ENCODE results near the gene RHCE. TPM values are rescaled to one million over a fixed set of nuclear protein-coding genes. Genes with fewer than 3 reads are reported as not detected.
"Not testable (repeated sequence)": the region's sequence is repeated elsewhere in the genome, so short reads cannot be mapped to it uniquely, and the experiment has no call there.

The RHCE gene
- total RNA-seq, 1 donor from 2014 or later, result 0.14 TPM

DNA sequence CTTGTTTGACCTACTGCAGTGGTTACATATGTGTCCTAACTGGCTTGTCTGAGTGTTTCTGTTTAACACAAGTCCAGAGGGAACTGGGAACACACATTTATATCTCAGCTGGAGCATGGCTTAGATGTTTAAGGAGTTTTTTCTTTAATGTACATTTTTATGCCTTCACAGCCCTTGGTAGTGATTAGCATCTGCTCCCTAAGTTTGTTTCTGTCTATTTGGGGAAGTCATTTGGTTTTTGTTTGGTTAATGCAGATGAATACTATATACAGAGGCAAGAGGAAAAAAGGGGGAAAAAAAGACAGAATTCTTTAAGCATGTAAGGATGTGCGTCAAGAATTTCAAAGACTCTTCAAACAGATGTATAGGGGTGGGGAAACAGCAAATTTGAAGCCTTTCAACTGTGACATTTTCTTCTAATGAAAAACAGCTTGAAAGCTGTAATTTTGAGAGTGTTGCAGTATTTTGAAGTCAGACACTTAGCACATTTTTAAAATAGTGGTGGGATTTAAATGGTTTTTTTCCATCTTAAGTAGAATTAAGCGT lies 25.4 kb upstream of the RHCE start:
- intact Hi-C loops (cut with micrococcal nuclease), result loop anchor here (2.0 kb wide), 1 partner anchor 15 kb away; the partner anchor contains the start of gene MACO1
- Mint-ChIP-seq H3K27ac (no peak overlapping the region), H3K9me3 (no peaks in the 10 kb centered on the region), H3K4me3 (no peak overlapping the region), H3K4me1 (peaks cover 32% of the 10 kb centered on the region), H3K36me3 (ENCODE audit: low read depth) (peaks cover 19% of the 10 kb centered on the region), H3K27me3 (no peaks in the 10 kb centered on the region)
- DNase-seq, result no peak

- H3K27ac Mint-ChIP-seq; intact Hi-C loops (cut with micrococcal nuclease); H3K27me3 Mint-ChIP-seq; DNase-seq; H3K9me3 Mint-ChIP-seq; H3K4me3 Mint-ChIP-seq: not testable (repeated sequence)
- Mint-ChIP-seq H3K36me3 (ENCODE audit: low read depth) (peaks cover 17% of the 10 kb centered on the region), H3K4me1 (peaks cover 32% of the 10 kb centered on the region)
These were observed 24.0 kb upstream of the RHCE start for GRCh38 chr1:25444604-25445003.

DNA sequence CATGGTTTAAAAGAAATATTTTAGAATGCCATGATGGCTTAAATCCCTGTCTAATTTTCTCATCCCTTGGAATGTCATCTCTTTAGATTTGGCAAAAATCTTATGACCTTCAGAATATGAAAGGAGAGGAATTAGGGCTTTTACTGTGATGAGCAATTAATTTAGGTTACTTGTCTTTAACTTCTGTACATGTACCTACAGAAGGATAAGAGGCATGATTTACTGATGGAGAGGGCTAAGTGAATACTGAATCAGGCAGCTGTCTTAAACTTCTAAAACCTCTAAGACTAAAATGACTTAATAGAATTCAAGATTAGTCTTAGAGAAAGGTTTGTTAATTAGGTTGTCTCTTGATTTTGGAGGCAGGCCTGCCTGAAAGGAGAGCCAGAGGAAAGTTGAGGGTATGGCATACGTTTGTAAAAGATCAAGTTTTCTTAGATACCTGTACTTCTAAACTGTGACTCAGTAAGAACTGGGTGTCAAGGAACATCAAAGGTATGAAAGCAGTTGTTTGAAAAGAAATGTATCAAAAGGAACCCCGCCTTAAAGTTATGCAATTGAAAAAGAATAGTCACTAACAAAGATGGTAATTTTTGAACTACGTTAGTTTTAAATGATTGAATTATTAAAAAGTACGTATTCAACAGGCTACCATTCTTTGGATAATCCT lies 22.5 kb upstream of the RHCE start:
- H3K9me3 Mint-ChIP-seq, result no peaks in the 10 kb centered on the region
- intact Hi-C loops (cut with micrococcal nuclease), result no loop called here
- H3K27me3 Mint-ChIP-seq, result no peaks in the 10 kb centered on the region
- H3K27ac Mint-ChIP-seq, result no peak overlapping the region
- peaks cover 15% of the 10 kb centered on the region for H3K36me3 Mint-ChIP-seq (ENCODE audit: low read depth)
- H3K4me1 Mint-ChIP-seq, result peaks cover 32% of the 10 kb centered on the region
- DNase-seq, result no peak
- H3K4me3 Mint-ChIP-seq, result no peak overlapping the region

DNA sequence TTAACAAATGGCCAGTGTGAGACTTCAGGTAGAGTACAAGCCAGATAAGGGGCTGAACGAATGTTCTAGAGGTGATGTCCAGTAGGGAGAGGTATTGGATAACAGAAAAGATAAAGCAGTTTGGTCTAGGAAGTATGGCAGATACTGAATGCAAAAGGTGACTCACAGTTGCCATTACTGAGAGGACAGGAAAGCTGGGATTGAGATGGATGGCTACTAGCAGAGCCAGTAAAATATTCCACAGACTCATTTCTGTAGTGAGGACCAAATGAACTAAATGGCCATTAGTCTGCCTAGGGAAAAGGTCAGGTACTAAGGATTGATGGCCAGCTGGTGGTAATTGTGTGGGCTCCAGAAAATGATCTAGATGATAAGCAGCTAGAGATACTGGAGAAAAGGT lies 21.6 kb upstream of the RHCE start:
- H3K4me3 Mint-ChIP-seq, result no peak overlapping the region
- peaks cover 7% of the 10 kb centered on the region for H3K36me3 Mint-ChIP-seq (ENCODE audit: low read depth)
- H3K9me3 Mint-ChIP-seq, result no peaks in the 10 kb centered on the region
- H3K4me1 Mint-ChIP-seq, result peaks cover 25% of the 10 kb centered on the region
- H3K27ac Mint-ChIP-seq, result no peak overlapping the region
- no peak for DNase-seq
- H3K27me3 Mint-ChIP-seq, result no peaks in the 10 kb centered on the region
- intact Hi-C loops (cut with micrococcal nuclease), result no loop called here

DNA sequence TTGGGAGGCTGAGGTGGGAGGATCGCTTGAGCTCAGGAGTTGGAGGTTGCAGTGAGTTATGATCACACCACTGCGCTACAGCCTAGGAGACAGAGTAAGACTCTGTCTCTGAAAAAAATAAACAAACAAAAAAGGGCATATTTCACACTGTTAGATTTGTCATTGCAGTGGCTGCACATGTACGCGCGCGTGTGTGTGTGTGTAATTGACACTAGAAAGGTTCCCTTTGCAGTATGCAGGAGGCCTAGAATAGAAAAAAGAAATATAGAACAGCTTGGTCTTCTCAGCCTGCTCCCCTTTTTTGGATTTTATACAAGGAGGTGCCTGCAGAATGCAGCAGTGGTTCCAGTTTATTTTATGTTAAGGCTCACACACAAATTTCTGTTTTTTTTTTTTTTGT lies 18.7 kb upstream of the RHCE start:
- H3K27me3 Mint-ChIP-seq, result no peaks in the 10 kb centered on the region
- intact Hi-C loops (cut with micrococcal nuclease), result no loop called here
- H3K27ac Mint-ChIP-seq, result no peak overlapping the region
- H3K4me1 Mint-ChIP-seq, result peaks cover 40% of the 10 kb centered on the region
- H3K36me3 Mint-ChIP-seq (ENCODE audit: low read depth), result peaks cover 7% of the 10 kb centered on the region
- no peaks in the 10 kb centered on the region for H3K9me3 Mint-ChIP-seq
- H3K4me3 Mint-ChIP-seq, result no peak overlapping the region
- DNase-seq, result no peak

GRCh38 chr1:25437672-25438071 lies 17.0 kb upstream of the RHCE start:
- intact Hi-C loops (cut with micrococcal nuclease), result no loop called here
- no peak for DNase-seq
- Mint-ChIP-seq H3K27ac (no peak overlapping the region), H3K36me3 (ENCODE audit: low read depth) (peaks cover 5% of the 10 kb centered on the region), H3K27me3 (no peaks in the 10 kb centered on the region), H3K4me1 (peaks cover 50% of the 10 kb centered on the region), H3K4me3 (no peak overlapping the region), H3K9me3 (no peaks in the 10 kb centered on the region)

DNA sequence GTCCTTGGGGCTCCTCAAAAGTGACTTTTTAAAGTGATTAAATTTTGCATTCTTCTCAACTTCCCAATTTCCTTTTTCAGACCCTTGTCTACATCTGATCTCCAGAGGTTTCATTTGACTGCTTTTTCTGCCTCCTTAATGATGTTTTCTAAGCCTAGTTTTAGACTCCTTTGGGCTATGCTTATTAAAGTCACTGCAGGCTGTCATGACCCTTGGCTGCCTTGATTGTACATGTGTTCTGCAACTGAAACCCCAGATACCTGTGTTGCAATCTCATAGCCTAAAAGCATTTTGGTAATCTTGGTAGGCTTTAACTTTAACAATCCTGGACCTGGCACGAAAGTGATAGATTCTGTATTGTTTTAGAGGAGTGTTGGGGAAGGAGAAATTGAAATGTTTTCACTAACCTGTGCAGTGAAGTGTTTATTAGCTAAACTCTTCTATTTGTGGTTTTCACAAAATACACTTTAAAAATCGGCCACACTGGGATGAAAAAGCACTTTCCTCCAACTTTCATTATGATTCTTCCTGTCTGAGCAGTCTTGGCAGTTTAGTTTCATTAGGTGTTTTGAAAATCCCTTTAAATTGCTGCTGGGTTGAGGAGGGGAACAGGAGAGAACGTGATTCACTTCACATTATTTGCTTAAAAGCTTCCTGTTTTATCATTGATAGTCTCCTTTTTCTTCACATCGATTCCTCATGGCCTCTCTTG lies 14.9 kb upstream of the RHCE start:
- no peaks in the 10 kb centered on the region for H3K9me3 Mint-ChIP-seq
- intact Hi-C loops (cut with micrococcal nuclease), result no loop called here
- H3K4me1 Mint-ChIP-seq, result peaks cover 52% of the 10 kb centered on the region
- H3K27me3 Mint-ChIP-seq, result no peaks in the 10 kb centered on the region
- peak overlapping the region; percentile 72 for H3K27ac Mint-ChIP-seq
- H3K36me3 Mint-ChIP-seq (ENCODE audit: low read depth), result peaks cover 2% of the 10 kb centered on the region
- DNase-seq, result no peak
- peak overlapping the region; percentile 57 for H3K4me3 Mint-ChIP-seq

GRCh38 chr1:25433389-25434186 lies 13.0 kb upstream of the RHCE start:
- peak overlapping the region; percentile 86 for H3K4me3 Mint-ChIP-seq
- peaks cover 2% of the 10 kb centered on the region for H3K36me3 Mint-ChIP-seq (ENCODE audit: low read depth)
- DNase-seq, result no peak
- H3K27ac Mint-ChIP-seq, result no peak overlapping the region
- peaks cover 58% of the 10 kb centered on the region for H3K4me1 Mint-ChIP-seq
- no peaks in the 10 kb centered on the region for H3K9me3 Mint-ChIP-seq
- H3K27me3 Mint-ChIP-seq, result no peaks in the 10 kb centered on the region
- intact Hi-C loops (cut with micrococcal nuclease), result loop anchor here (5.0 kb wide), 1 partner anchor 34 kb away; no protein-coding TSS in a partner anchor

- H3K27me3 Mint-ChIP-seq, result no peaks in the 10 kb centered on the region
- H3K9me3 Mint-ChIP-seq, result no peaks in the 10 kb centered on the region
- intact Hi-C loops (cut with micrococcal nuclease), result loop anchor here (5.0 kb wide), 1 partner anchor 34 kb away; no protein-coding TSS in a partner anchor
- peaks cover 59% of the 10 kb centered on the region for H3K4me1 Mint-ChIP-seq
- H3K36me3 Mint-ChIP-seq (ENCODE audit: low read depth), result peaks cover 2% of the 10 kb centered on the region
- no peak overlapping the region for H3K27ac Mint-ChIP-seq
- DNase-seq, result no peak
- peak overlapping the region; percentile 86 for H3K4me3 Mint-ChIP-seq
These were observed 12.2 kb upstream of the RHCE start for GRCh38 chr1:25432749-25433388.

GRCh38 chr1:25431955-25432719 lies 11.5 kb upstream of the RHCE start:
- Mint-ChIP-seq H3K27me3 (no peaks in the 10 kb centered on the region), H3K4me3 (peak overlapping the region; percentile 86), H3K36me3 (ENCODE audit: low read depth) (peaks cover 2% of the 10 kb centered on the region), H3K4me1 (peaks cover 59% of the 10 kb centered on the region), H3K27ac (peak overlapping the region; percentile 67), H3K9me3 (no peaks in the 10 kb centered on the region)
- no peak for DNase-seq
- intact Hi-C loops (cut with micrococcal nuclease), result loop anchor here (2.0 to 5.0 kb wide), 3 partner anchors 15 to 185 kb away; partner anchors contain the start of gene RSRP1

GRCh38 chr1:25430967-25431881 lies 10.6 kb upstream of the RHCE start:
- peak overlapping the region; percentile 91 for H3K4me3 Mint-ChIP-seq

More at GRCh38 chr1:25430967-25431881, 10.6 kb upstream of the RHCE start:
- H3K9me3 Mint-ChIP-seq, result no peaks in the 10 kb centered on the region
- intact Hi-C loops (cut with micrococcal nuclease), result loop anchor here (1.0 to 5.0 kb wide), 4 partner anchors 16 to 191 kb away; partner anchors contain the start of gene RSRP1
- H3K36me3 Mint-ChIP-seq (ENCODE audit: low read depth), result peaks cover 2% of the 10 kb centered on the region
- no peaks in the 10 kb centered on the region for H3K27me3 Mint-ChIP-seq
- peak overlapping the region; percentile 67 for H3K27ac Mint-ChIP-seq
- peaks cover 52% of the 10 kb centered on the region for H3K4me1 Mint-ChIP-seq
- DNase-seq, result no peak

Measured in activated CD4-positive, alpha-beta T cell treated with anti-CD3 and anti-CD28 coated beads, Interleukin-2, amount 10 ng/mL, durations not matched to agents 24 days and 14 days (primary cell).